Left ventricle myocardium inferior (tissue), 1 donor: ENCODE results near the gene CUEDC1. TPM values are rescaled to one million over a fixed set of nuclear protein-coding genes. Genes with fewer than 3 reads are reported as not detected.
A peak's percentile ranks its signal among the peaks of the same experiment; 100 is the strongest.

ENCODE experiments used
- DNase-seq: peaks from one replicate; pipeline ENCODE4 v3.0.0-alpha.2; 2020
- H3K27ac ChIP-seq: fragments of 200-600 bp; replicated peaks from 2 replicates; pipeline ENCODE4 v1.8.0; 2021
- H3K27me3 ChIP-seq: fragments of 200-600 bp; 2 replicates; pipeline ENCODE4 v1.8.0; 2021; ENCODE audit warnings: low read depth
- H3K36me3 ChIP-seq: fragments of 200-600 bp; 2 replicates; pipeline ENCODE4 v1.8.0; 2021
- H3K4me1 ChIP-seq: fragments of 200-600 bp; 2 replicates; pipeline ENCODE4 v1.8.0; 2021
- H3K4me3 ChIP-seq: fragments of 200-600 bp; 2 replicates; pipeline ENCODE4 v1.8.0; 2021; ENCODE audit warnings: mild to moderate bottlenecking, moderate library complexity
- H3K9me3 ChIP-seq: fragments of 200-600 bp; replicated peaks from 2 replicates; pipeline ENCODE4 v1.8.0; 2021
- intact Hi-C: fragments of 100-400 bp; cut with micrococcal nuclease; formaldehyde crosslinking; loops from one replicate; pipeline ENCODE4 v1.11.0; 2022
- total RNA-seq: library from RNA; stranded (reverse); fragmentation: NEBNext Ultra II Directional; extraction: Animal tissue kit (Norgen Biotek cat#: 25700); gene quantifications from one replicate; pipeline ENCODE4 v1.2.1, GENCODE V29; 2021
- TF ChIP-seq, protein P1 (sequence below): fragments of 200-600 bp; IDR thresholded peaks from 2 replicates; pipeline ENCODE4 v1.8.0; 2021; ENCODE audit warnings: antibody characterized with exemption, mild to moderate bottlenecking, borderline replicate concordance
- donor health status: DM: no; HTN: yes; CAD: no; lungs with severe emphysema.

CUEDC1 gene
- total RNA-seq, 1 donor from 2014 or later = 43.2 TPM

DNA sequence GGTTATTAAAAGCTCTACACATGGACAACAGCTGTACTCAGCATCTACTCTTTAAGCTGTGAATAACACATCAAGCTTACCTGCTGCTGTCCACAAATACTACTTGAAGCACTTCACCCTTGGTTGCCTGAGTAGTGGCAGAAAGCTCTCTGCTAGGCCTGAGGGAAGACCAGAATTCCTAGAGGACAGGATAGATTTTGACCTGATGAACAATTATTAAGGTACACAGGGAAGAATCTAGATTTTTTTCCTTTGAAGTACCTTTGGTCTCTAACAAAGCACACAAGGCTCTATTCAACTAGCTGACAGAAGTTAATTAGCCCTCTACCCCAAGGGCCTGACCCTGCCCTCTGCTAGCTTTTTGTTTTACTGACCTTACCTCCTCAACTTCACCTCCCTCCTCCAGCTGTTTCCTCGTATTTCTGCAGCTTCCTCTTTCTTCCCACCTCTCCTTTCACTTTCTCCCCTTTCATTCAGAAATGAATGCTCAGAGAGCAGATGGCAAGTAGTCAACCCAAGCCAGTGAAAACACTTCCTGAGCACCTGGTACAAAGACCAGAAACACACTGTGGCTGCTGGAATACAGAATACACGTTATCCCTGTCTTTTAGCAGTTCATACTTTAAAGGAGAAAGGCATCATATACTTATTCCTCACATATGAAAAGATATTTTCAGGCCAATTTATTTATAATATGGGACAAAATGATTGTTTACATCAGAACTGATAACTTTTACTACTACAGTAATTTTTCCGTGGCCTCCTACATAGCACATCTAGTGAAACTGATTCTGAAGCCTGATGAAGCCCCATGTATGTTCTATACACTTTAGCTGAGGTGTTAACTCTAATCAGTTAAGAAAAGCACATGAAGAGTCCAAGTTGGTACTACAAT is 38.5 kb upstream of the CUEDC1 start:
- Histone ChIP-seq H3K4me1 (peaks cover 67% of the 10 kb centered on the region), H3K27me3 (no peaks in the 10 kb centered on the region), H3K9me3 (no peaks in the 10 kb centered on the region), H3K4me3 (no peak overlapping the region), H3K27ac (peak overlapping the region; percentile 99), H3K36me3 (peaks cover 10% of the 10 kb centered on the region)
- TF ChIP-seq, protein P1, sequence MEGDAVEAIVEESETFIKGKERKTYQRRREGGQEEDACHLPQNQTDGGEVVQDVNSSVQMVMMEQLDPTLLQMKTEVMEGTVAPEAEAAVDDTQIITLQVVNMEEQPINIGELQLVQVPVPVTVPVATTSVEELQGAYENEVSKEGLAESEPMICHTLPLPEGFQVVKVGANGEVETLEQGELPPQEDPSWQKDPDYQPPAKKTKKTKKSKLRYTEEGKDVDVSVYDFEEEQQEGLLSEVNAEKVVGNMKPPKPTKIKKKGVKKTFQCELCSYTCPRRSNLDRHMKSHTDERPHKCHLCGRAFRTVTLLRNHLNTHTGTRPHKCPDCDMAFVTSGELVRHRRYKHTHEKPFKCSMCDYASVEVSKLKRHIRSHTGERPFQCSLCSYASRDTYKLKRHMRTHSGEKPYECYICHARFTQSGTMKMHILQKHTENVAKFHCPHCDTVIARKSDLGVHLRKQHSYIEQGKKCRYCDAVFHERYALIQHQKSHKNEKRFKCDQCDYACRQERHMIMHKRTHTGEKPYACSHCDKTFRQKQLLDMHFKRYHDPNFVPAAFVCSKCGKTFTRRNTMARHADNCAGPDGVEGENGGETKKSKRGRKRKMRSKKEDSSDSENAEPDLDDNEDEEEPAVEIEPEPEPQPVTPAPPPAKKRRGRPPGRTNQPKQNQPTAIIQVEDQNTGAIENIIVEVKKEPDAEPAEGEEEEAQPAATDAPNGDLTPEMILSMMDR = no peak
- DNase-seq = no peak
- intact Hi-C loops = no loop called here

DNA sequence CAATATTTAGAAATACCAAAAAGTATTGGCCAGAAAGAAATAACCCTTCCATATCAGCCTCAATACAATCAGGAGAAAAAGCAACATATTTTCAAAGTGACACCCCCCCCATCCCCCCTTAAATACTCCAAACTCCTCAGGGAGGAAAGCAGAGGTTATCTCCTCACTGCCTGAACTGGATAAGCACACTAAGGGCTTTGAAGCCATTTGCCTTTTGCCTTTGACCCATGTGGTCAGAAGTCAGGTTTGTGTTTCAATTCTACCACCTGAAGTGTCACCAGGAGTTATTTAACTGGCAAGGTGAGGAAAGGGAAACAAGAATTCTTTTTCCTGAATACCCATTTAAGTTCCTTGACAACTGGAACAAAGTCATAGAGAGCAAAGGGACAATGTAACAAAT is 36.3 kb upstream of the CUEDC1 start:
- DNase-seq = no peak
- H3K36me3 ChIP-seq = no peaks in the 10 kb centered on the region
- H3K4me1 ChIP-seq = peaks cover 84% of the 10 kb centered on the region
- H3K9me3 ChIP-seq = no peaks in the 10 kb centered on the region
- TF ChIP-seq, protein P1 = no peak
- H3K27me3 ChIP-seq = no peaks in the 10 kb centered on the region
- no peak overlapping the region for H3K4me3 ChIP-seq
- intact Hi-C loops = no loop called here
- H3K27ac ChIP-seq = peak overlapping the region; percentile 99

DNA sequence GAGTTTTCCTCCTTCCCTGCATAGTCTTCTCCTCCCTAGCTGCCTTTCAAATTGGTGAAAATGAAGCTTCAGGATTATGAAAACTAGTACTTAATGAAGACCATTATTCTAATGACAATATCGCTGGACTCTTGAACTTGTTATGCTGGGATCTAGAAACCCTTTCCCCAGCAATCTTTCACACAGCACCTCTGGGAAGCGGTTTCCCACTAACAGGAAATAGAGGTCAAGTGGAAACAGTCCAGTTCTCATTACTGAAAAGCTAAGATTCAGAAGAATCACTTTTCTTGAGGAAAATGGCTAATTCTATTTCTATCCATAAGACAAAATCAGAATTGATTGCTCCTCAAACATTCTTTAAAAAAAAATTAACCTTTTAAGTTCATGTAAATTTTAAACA is 34.8 kb upstream of the CUEDC1 start:
- H3K4me3 ChIP-seq = no peak overlapping the region
- no peak for DNase-seq
- H3K27ac ChIP-seq = peak overlapping the region; percentile 99
- H3K27me3 ChIP-seq = no peaks in the 10 kb centered on the region
- peaks cover 91% of the 10 kb centered on the region for H3K4me1 ChIP-seq
- intact Hi-C loops = no loop called here
- TF ChIP-seq, protein P1 = no peak
- no peaks in the 10 kb centered on the region for H3K9me3 ChIP-seq
- no peaks in the 10 kb centered on the region for H3K36me3 ChIP-seq

DNA sequence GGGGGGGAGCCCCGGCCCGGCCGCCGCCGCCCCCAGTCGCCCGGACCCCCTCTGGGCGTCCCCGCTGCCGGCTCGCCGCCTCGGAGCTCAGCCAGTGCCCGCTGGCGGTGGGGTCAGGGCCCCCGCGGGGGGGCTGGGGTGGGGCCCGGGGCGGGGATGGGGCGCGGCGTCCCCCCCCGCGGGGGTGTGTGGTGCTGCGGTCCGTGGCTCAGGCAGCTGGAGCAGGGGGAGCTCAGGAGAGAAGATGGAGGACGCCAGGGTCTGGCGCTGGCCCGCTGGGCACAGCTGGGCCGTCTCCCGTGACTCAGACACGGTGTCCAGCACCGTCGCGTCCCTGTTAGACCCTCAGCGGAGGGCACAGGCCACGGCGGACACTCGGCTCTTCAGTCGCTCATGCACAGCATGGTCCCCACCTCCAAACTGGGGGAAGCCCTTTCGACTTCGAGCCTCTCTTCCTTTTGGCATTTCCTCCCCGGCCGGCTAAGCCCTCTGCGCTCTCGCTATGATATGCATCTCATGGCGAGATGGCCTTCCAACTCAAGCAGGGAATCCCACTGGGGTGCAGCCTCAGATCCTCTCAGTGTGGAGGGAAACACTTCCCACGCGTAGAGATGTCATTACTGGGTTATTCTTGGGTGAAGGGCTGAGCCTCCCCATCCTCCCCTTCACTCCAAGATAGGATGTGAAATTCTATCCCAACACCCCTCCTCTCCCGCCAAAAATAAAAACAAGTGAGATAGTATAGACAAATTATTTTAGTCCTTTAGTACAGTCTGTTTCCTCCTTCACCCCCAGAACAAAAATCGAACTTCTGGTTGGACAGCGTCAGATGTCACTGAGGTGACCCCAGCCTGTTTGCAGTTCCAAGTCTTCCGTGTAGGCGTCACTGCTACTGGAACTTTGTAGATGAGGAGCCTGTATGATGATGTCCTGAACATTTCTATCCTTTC is 33.4 kb upstream of the CUEDC1 start:
- TF ChIP-seq, protein P1 = no peak
- intact Hi-C loops = no loop called here
- Histone ChIP-seq H3K27me3 (no peaks in the 10 kb centered on the region), H3K27ac (peak overlapping the region; percentile 99), H3K4me1 (peaks cover 91% of the 10 kb centered on the region), H3K9me3 (no peaks in the 10 kb centered on the region), H3K4me3 (peak overlapping the region; percentile 89), H3K36me3 (peaks cover 5% of the 10 kb centered on the region)
- DNase-seq = peak; percentile 82

DNA sequence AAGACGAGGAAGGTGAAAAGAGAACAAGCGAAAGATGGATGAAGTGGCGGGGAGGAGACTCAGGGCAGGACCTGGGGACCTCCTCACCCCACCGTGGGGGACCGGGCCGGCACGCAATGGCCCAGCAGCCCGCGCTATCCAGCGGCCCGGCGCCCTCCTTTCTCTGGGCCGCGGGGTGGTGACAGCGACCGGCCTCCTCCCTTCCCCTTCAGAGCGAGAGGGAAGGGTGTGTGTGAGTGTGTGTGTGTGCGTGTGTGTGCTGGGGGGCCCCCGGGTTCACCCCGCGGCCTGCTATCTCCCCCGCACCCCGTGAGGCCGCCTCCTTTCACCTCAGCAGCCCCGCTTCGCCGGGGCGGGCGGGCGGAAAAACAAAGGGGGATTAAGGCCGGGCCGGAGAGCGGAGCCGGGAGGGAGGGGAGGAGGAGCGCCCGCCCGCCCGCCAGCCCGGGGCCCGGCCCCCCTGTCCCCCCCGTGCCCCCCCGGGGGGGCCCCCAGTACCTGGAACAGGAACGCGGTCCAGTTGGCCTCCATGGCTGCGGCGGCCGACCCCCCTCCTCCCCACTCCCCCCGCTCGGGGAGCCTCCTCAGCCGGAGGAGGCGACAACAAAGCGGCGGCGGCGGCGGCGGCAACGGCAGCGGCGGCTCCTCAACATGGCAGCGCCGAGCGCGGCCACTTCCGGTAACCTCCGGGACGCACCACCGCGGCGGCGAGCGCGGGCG is 32.5 kb upstream of the CUEDC1 start, which contains the start of gene VEZF1:
VEZF1 (minus strand) TSS at position 674 of the 720 bp plus-strand sequence; CDS start at position 531, 143 bp downstream.
- Histone ChIP-seq H3K4me1 (peaks cover 91% of the 10 kb centered on the region), H3K4me3 (peak within 1 kb of the TSS; percentile 89), H3K36me3 (peaks cover 5% of the 10 kb centered on the region), H3K27ac (peak within 1 kb of the TSS; percentile 99), H3K27me3 (no peaks in the 10 kb centered on the region), H3K9me3 (no peaks in the 10 kb centered on the region)
- peak; percentile 82 for DNase-seq
- TF ChIP-seq, protein P1 = no peak
- intact Hi-C loops = no loop called here
